Left ventricle myocardium inferior (tissue), 1 donor: Measurements from ENCODE around the gene SMIM41. TPM values are rescaled to one million over a fixed set of nuclear protein-coding genes. Genes with fewer than 3 reads are reported as not detected.
A peak's percentile ranks its signal among the peaks of the same experiment; 100 is the strongest.

ENCODE experiments used
- DNase-seq: peaks from one replicate; pipeline ENCODE4 v3.0.0-alpha.2; 2020
- H3K27ac ChIP-seq: fragments of 200-600 bp; replicated peaks from 2 replicates; pipeline ENCODE4 v1.8.0; 2021
- H3K27me3 ChIP-seq: fragments of 200-600 bp; 2 replicates; pipeline ENCODE4 v1.8.0; 2021; ENCODE audit warnings: low read depth
- H3K36me3 ChIP-seq: fragments of 200-600 bp; 2 replicates; pipeline ENCODE4 v1.8.0; 2021
- H3K4me1 ChIP-seq: fragments of 200-600 bp; 2 replicates; pipeline ENCODE4 v1.8.0; 2021
- H3K4me3 ChIP-seq: fragments of 200-600 bp; 2 replicates; pipeline ENCODE4 v1.8.0; 2021; ENCODE audit warnings: mild to moderate bottlenecking, moderate library complexity
- H3K9me3 ChIP-seq: fragments of 200-600 bp; replicated peaks from 2 replicates; pipeline ENCODE4 v1.8.0; 2021
- CTCF ChIP-seq: fragments of 200-600 bp; IDR thresholded peaks from 2 replicates; pipeline ENCODE4 v1.8.0; 2021; ENCODE audit warnings: antibody characterized with exemption, mild to moderate bottlenecking, borderline replicate concordance
- intact Hi-C: fragments of 100-400 bp; cut with micrococcal nuclease; formaldehyde crosslinking; loops from one replicate; pipeline ENCODE4 v1.11.0; 2022
- total RNA-seq: library from RNA; stranded (reverse); fragmentation: NEBNext Ultra II Directional; extraction: Animal tissue kit (Norgen Biotek cat#: 25700); gene quantifications from one replicate; pipeline ENCODE4 v1.2.1, GENCODE V29; 2021
- donor health status: DM: no; HTN: yes; CAD: no; lungs with severe emphysema.

Gene SMIM41
- total RNA-seq, 1 donor from 2014 or later, result 0.30 TPM

- Histone ChIP-seq H3K4me1 (peaks cover 41% of the 10 kb centered on the region), H3K27me3 (no peaks in the 10 kb centered on the region), H3K27ac (peak overlapping the region; percentile 81), H3K4me3 (no peak overlapping the region), H3K36me3 (peaks cover 15% of the 10 kb centered on the region), H3K9me3 (no peaks in the 10 kb centered on the region)
- peak; percentile 68 for DNase-seq
- no peak for TF ChIP-seq CTCF
- intact Hi-C loops, result no loop called here
These were observed 16.2 kb upstream of the SMIM41 start for GRCh38 chr12:52063082-52063924.

GRCh38 chr12:52063981-52064649 is 15.4 kb upstream of the SMIM41 start:
- intact Hi-C loops, result no loop called here
- no peak for TF ChIP-seq CTCF
- Histone ChIP-seq H3K27ac (peak overlapping the region; percentile 81), H3K4me1 (peaks cover 36% of the 10 kb centered on the region), H3K36me3 (peaks cover 7% of the 10 kb centered on the region), H3K27me3 (no peaks in the 10 kb centered on the region), H3K9me3 (no peaks in the 10 kb centered on the region), H3K4me3 (no peak overlapping the region)
- DNase-seq, result peak; percentile 79

GRCh38 chr12:52066346-52067080 is 13.0 kb upstream of the SMIM41 start:
- TF ChIP-seq CTCF, result no peak
- no peaks in the 10 kb centered on the region for H3K9me3 ChIP-seq
- H3K4me1 ChIP-seq, result peaks cover 56% of the 10 kb centered on the region
- no peak for DNase-seq
- H3K4me3 ChIP-seq, result no peak overlapping the region
- intact Hi-C loops, result no loop called here
- H3K27me3 ChIP-seq, result no peaks in the 10 kb centered on the region
- H3K36me3 ChIP-seq, result no peaks in the 10 kb centered on the region
- H3K27ac ChIP-seq, result no peak overlapping the region

- no peak for TF ChIP-seq CTCF
- H3K4me1 ChIP-seq, result peaks cover 56% of the 10 kb centered on the region
These were observed 12.5 kb upstream of the SMIM41 start for GRCh38 chr12:52067081-52067374.

GRCh38 chr12:52069327-52070184 is 9.9 kb upstream of the SMIM41 start, which contains the start of gene ATG101:
Gene ATG101, plus strand, starts transcription at chr12:52069978. Its CDS starts 3,673 bp downstream, at chr12:52073651.
- H3K4me3 ChIP-seq, result peak within 1 kb of the TSS; percentile 100
- peak; percentile 87 for DNase-seq
- intact Hi-C loops, result no loop called here
- peak within 1 kb of the TSS; percentile 93 for H3K27ac ChIP-seq
- peaks cover 55% of the 10 kb centered on the region for H3K4me1 ChIP-seq
- peak; percentile 71 for TF ChIP-seq CTCF
- peaks cover 16% of the 10 kb centered on the region for H3K36me3 ChIP-seq
- no peaks in the 10 kb centered on the region for H3K27me3 ChIP-seq
- H3K9me3 ChIP-seq, result no peaks in the 10 kb centered on the region

More at GRCh38 chr12:52067081-52067374, 12.5 kb upstream of the SMIM41 start:
- H3K9me3 ChIP-seq, result no peaks in the 10 kb centered on the region
- no peak overlapping the region for H3K4me3 ChIP-seq
- H3K27ac ChIP-seq, result no peak overlapping the region
- peaks cover 2% of the 10 kb centered on the region for H3K36me3 ChIP-seq
- intact Hi-C loops, result no loop called here
- no peaks in the 10 kb centered on the region for H3K27me3 ChIP-seq
- no peak for DNase-seq
